Measurements from ENCODE around the gene ZDHHC5.

- TF ChIP-seq CTCF (IDR thresholded peaks at IDR 0.05 in 4 of 5, conservative IDR thresholded peaks at IDR 0.05 in 1 of 5) (no peak), POLR2A (IDR thresholded peaks at IDR 0.05) (no peak)
Measured at GRCh38 chr11:57643802-57644201, 24.1 kb upstream of the ZDHHC5 start.
